B cell (primary cell): ENCODE data around the gene CD163L1. TPM values are rescaled to one million over a fixed set of nuclear protein-coding genes. Genes with fewer than 3 reads are reported as not detected.

Source experiments
- ATAC-seq: fragments of 200-7000 bp; cut with Tn5 transposase; one replicate; pipeline ENCODE4 v1.10.0; 2021; ENCODE audit warnings: low read depth, mild to moderate bottlenecking, moderate number of reproducible peaks, moderate library complexity
- CTCF ChIA-PET: fragments of 350-600 bp; sonication (Branson Sonifier 250); formaldehyde crosslinking; loops from one replicate; lab custom pipeline; 2021; ENCODE audit warnings: antibody characterized with exemption, inconsistent platforms; lab: Charles Lee
- POLR2A ChIA-PET: fragments of 350-600 bp; sonication (Branson Sonifier 250); formaldehyde crosslinking; loops from one replicate; lab custom pipeline; 2021; ENCODE audit warnings: antibody characterized with exemption; lab: Charles Lee
- DNase-seq: peaks from one replicate; pipeline ENCODE4 v3.0.0; 2013
- H2AFZ ChIP-seq: 2 replicates; pipeline ENCODE4 v1.6.1; 2012; ENCODE audit warnings: mild to moderate bottlenecking, low read depth, low read length; ENCODE audit not compliant: insufficient read depth, poor library complexity, severe bottlenecking
- H3K27ac ChIP-seq, 2 donors: 1 replicate in 1 of 2; 2 replicates in 1 of 2; pipeline ENCODE4 v1.5.1; 2012 to 2013; ENCODE audit warnings: low read length in 2 of 2, mild to moderate bottlenecking in 2 of 2, moderate library complexity in 1 of 2
- H3K27me3 ChIP-seq, 4 experiments: fragments of 200-600 bp in 1 of 4; sonication (generic) in 1 of 4; replicated peaks in 1 of 4; 1 replicate in 2 of 4; 2 replicates in 2 of 4; pipeline versions ENCODE4 v1.6.1 to v1.7.0; 2013 to 2016; ENCODE audit warnings: low read length in 3 of 4, mild to moderate bottlenecking in 2 of 4, mixed read lengths in 1 of 4, moderate library complexity in 1 of 4; ENCODE audit not compliant: insufficient read depth in 4 of 4, control insufficient read depth in 3 of 4; ENCODE audit errors: control extremely low read depth in 1 of 4
- H3K36me3 ChIP-seq, 2 experiments: replicated peaks in 1 of 2; 1 replicate in 1 of 2; 2 replicates in 1 of 2; pipeline versions ENCODE4 v1.6.1 to v1.7.1; 2013; ENCODE audit warnings: low read length in 1 of 2; ENCODE audit not compliant: insufficient read depth in 2 of 2, control insufficient read depth in 1 of 2; ENCODE audit errors: control extremely low read depth in 1 of 2, extremely low read depth in 1 of 2
- H3K4me1 ChIP-seq, 2 donors: fragments of 200-600 bp in 1 of 2; sonication (generic) in 1 of 2; 1 replicate in 1 of 2; 2 replicates in 1 of 2; pipeline versions ENCODE4 v1.5.1 to v1.6.1; 2013 to 2017; ENCODE audit warnings: low read length in 2 of 2; ENCODE audit not compliant: control insufficient read depth in 2 of 2, insufficient read depth in 2 of 2
- H3K4me2 ChIP-seq: replicated peaks from 2 replicates; pipeline ENCODE3; 2012; ENCODE audit warnings: mild to moderate bottlenecking, low read depth, low read length; ENCODE audit not compliant: poor library complexity, severe bottlenecking
- H3K4me3 ChIP-seq, 5 experiments: fragments of 200-600 bp in 1 of 5; sonication (generic) in 1 of 5; 1 replicate in 3 of 5; 2 replicates in 2 of 5; pipeline versions ENCODE4 v1.5.1 to v1.7.0; 2011 to 2016; ENCODE audit warnings: low read length in 4 of 5, mild to moderate bottlenecking in 4 of 5, low read depth in 2 of 5, control low read depth in 1 of 5, moderate library complexity in 1 of 5; ENCODE audit not compliant: insufficient read depth in 1 of 5; ENCODE audit errors: control extremely low read depth in 1 of 5, extremely low read depth in 1 of 5
- H3K79me2 ChIP-seq: fragments of 200-600 bp; sonication (generic); one replicate; pipeline ENCODE4 v1.6.0; 2016; ENCODE audit warnings: low read length; ENCODE audit not compliant: control insufficient read depth, insufficient read depth
- H3K9ac ChIP-seq: fragments of 200-600 bp; sonication (generic); 2 replicates; pipeline ENCODE4 v1.6.1; 2017; ENCODE audit warnings: mild to moderate bottlenecking, low read length, moderate library complexity
- H3K9me3 ChIP-seq, 3 donors: one replicate each; pipeline versions ENCODE4 v1.6.1 to v1.7.1; 2013; ENCODE audit warnings: low read length in 2 of 3; ENCODE audit not compliant: control insufficient read depth in 2 of 3, insufficient read depth in 1 of 3; ENCODE audit errors: control extremely low read depth in 1 of 3
- H4K20me1 ChIP-seq: 2 replicates; pipeline ENCODE4 v1.6.0; 2012; ENCODE audit warnings: mild to moderate bottlenecking, low read length; ENCODE audit not compliant: insufficient read depth, control insufficient read depth, poor library complexity, severe bottlenecking
- H3K27ac Mint-ChIP-seq: one replicate; pipeline ENCODE4 v1.8.0; 2021; ENCODE audit warnings: mixed read lengths
- H3K27me3 Mint-ChIP-seq: one replicate; pipeline ENCODE4 v1.8.0; 2021; ENCODE audit warnings: mixed read lengths
- H3K4me1 Mint-ChIP-seq: one replicate; pipeline ENCODE4 v1.8.0; 2021; ENCODE audit warnings: mixed read lengths
- H3K4me3 Mint-ChIP-seq: one replicate; pipeline ENCODE4 v1.8.0; 2021; ENCODE audit warnings: mixed read lengths
- H3K9me3 Mint-ChIP-seq: one replicate; pipeline ENCODE4 v1.8.0; 2022; ENCODE audit warnings: mixed read lengths; ENCODE audit not compliant: insufficient read depth
- EZH2 ChIP-seq: IDR thresholded peaks from 2 replicates; pipeline ENCODE4 v1.6.1; 2012; ENCODE audit warnings: borderline replicate concordance, low read depth, mild to moderate bottlenecking, moderate library complexity, low read length; ENCODE audit not compliant: insufficient read depth, poor library complexity, severe bottlenecking
- WGBS: methylation state at CpG from one replicate; pipeline ENCODE4 v1.1.5; 2013; ENCODE audit warnings: missing lambda C conversion rate; ENCODE audit not compliant: insufficient coverage; 5-methylcytosine and 5-hydroxymethylcytosine counted together
- intact Hi-C: fragments of 100-400 bp; cut with micrococcal nuclease; formaldehyde crosslinking; loops from one replicate; pipeline ENCODE4 v1.10.0; 2022
- polyA plus RNA-seq: library from polyadenylated mRNA; depleted of rRNA; stranded (reverse); fragments of >200 nt; gene quantifications from 2 replicates; pipeline ENCODE4 v1.2.3, GENCODE V29; 2012
- total RNA-seq, 2 donors: library from RNA; stranded (reverse); fragments of 120-200 nt in 1 of 2; gene quantifications; 1 replicate in 1 of 2; 2 replicates in 1 of 2; pipeline versions ENCODE4 v1.2.3 to v1.2.4, GENCODE V29; 2013 to 2022
- TF ChIP-seq, protein P1 (sequence below): fragments of 200-600 bp; IDR thresholded peaks from one replicate; pipeline ENCODE4 v1.8.0; 2022; ENCODE audit warnings: antibody characterized with exemption, mild to moderate bottlenecking

Gene CD163L1
- total and polyA plus RNA-seq, 2 donors (not counting 1 experiment from before 2014, with no cell fraction given), result 0.32 TPM; not detected in 1

DNA sequence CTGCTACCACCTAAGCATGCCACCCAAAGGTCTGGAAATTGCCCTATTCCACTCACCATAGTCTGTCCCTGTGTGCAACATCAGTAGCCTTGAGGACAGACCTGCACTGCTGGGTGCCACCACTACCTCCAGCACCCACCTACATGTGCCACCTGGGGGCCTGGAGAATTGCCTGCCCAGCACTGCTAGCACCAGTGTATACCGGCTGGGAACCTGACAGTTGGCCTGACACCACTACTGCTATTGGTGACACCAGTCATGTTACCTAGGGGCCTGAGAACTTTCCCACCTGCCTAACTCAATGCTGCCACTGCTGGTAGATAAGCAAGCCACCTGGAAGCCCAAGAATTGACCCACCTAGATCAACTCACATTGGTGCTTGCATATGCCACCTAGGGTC lies 60.8 kb downstream of the CD163L1 start:
- intact Hi-C loops, result no loop called here
- no peak overlapping the region for H3K4me3 Mint-ChIP-seq
- no peak overlapping the region for H3K9ac ChIP-seq
- no peak for TF ChIP-seq EZH2
- TF ChIP-seq, protein P1, sequence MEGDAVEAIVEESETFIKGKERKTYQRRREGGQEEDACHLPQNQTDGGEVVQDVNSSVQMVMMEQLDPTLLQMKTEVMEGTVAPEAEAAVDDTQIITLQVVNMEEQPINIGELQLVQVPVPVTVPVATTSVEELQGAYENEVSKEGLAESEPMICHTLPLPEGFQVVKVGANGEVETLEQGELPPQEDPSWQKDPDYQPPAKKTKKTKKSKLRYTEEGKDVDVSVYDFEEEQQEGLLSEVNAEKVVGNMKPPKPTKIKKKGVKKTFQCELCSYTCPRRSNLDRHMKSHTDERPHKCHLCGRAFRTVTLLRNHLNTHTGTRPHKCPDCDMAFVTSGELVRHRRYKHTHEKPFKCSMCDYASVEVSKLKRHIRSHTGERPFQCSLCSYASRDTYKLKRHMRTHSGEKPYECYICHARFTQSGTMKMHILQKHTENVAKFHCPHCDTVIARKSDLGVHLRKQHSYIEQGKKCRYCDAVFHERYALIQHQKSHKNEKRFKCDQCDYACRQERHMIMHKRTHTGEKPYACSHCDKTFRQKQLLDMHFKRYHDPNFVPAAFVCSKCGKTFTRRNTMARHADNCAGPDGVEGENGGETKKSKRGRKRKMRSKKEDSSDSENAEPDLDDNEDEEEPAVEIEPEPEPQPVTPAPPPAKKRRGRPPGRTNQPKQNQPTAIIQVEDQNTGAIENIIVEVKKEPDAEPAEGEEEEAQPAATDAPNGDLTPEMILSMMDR, result no peak
- CTCF ChIA-PET, result no interaction called here
- H3K9me3 Mint-ChIP-seq, result peaks cover 10% of the 10 kb centered on the region
- peaks cover 0 to 11% (median 4%) of the 10 kb centered on the region in 3 donors for H3K9me3 ChIP-seq
- H3K27ac ChIP-seq, result no peak overlapping the region
- no peaks in the 10 kb centered on the region for H3K36me3 ChIP-seq
- H3K79me2 ChIP-seq, result no peaks in the 10 kb centered on the region
- H3K4me1 Mint-ChIP-seq, result no peaks in the 10 kb centered on the region
- H3K4me3 ChIP-seq, result no peak overlapping the region
- H4K20me1 ChIP-seq, result no peaks in the 10 kb centered on the region
- H2AFZ ChIP-seq, result no peak overlapping the region
- H3K27me3 ChIP-seq, result peaks cover 0 to 6% (median 2%) of the 10 kb centered on the region in 4 experiments
- POLR2A ChIA-PET, result no interaction called here
- H3K4me1 ChIP-seq, result no peaks in the 10 kb centered on the region
- ATAC-seq (no peak), DNase-seq (no peak)
- H3K27ac Mint-ChIP-seq, result no peak overlapping the region
- no peak overlapping the region for H3K4me2 ChIP-seq
- peaks cover 24% of the 10 kb centered on the region for H3K27me3 Mint-ChIP-seq
- 100% methylated on average over 1 of the region's 1 CpG for WGBS

GRCh38 chr12:7376196-7376595 lies 67.8 kb downstream of the CD163L1 start:
- intact Hi-C loops, result no loop called here
- Mint-ChIP-seq H3K9me3 (no peaks in the 10 kb centered on the region), H3K27me3 (peaks cover 27% of the 10 kb centered on the region), H3K4me1 (no peaks in the 10 kb centered on the region), H3K4me3 (no peak overlapping the region), H3K27ac (no peak overlapping the region)
- ChIA-PET CTCF (no interaction called here), POLR2A (no interaction called here)
- Histone ChIP-seq H2AFZ (no peak overlapping the region), H3K4me3 (no peak overlapping the region), H3K4me1 (no peaks in the 10 kb centered on the region), H3K27me3 (peaks cover 0 to 1% (median 0%) of the 10 kb centered on the region in 4 experiments), H3K79me2 (no peaks in the 10 kb centered on the region), H3K9ac (no peak overlapping the region), H3K36me3 (no peaks in the 10 kb centered on the region), H3K27ac (no peak overlapping the region), H3K9me3 (no peaks in the 10 kb centered on the region), H3K4me2 (no peak overlapping the region), H4K20me1 (no peaks in the 10 kb centered on the region)
- ATAC-seq (no peak), DNase-seq (no peak)
- TF ChIP-seq EZH2, result no peak
- TF ChIP-seq, protein P1, result no peak
- WGBS, result no CpG with 5 or more reads among the region's 1 CpG
